ENCODE results near the gene ATP1A1. TPM values are rescaled to one million over a fixed set of nuclear protein-coding genes. Genes with fewer than 3 reads are reported as not detected.

Gene ATP1A1
- total and polyA plus RNA-seq, 2 donors, result 63.6 to 230 TPM

DNA sequence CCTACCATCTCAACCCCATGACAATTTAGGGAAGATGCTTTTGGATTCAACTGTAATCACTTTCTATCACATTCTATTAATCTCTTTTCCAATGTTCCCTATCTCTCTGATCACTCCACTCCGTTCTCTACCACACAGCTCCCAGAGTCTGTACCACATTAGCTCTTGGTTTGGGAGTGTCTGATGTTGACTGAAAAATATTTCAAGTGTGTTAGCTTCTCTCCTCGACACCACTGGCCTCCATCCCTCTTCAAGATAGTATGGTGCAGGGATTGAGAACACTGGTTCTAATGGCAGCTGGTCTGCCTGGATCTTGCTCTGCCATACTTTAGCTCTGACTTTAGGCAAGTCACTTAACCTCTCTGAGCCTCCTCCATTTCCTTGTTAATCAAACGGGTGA is 39.9 kb downstream of the ATP1A1 start:
- DNase-seq (ENCODE audit: extremely low spot score), result no peak
- WGBS, result 91% methylated on average over 3 of the region's 3 CpGs
- Histone ChIP-seq H3K4me1 (ENCODE audit: insufficient read depth) (no peaks in the 10 kb centered on the region), H3K4me3 (ENCODE audit: low read depth, low read length) (no peak overlapping the region), H3K27ac (ENCODE audit: low read depth) (no peak overlapping the region), H3K36me3 (ENCODE audit: insufficient read depth) (no peaks in the 10 kb centered on the region)

DNA sequence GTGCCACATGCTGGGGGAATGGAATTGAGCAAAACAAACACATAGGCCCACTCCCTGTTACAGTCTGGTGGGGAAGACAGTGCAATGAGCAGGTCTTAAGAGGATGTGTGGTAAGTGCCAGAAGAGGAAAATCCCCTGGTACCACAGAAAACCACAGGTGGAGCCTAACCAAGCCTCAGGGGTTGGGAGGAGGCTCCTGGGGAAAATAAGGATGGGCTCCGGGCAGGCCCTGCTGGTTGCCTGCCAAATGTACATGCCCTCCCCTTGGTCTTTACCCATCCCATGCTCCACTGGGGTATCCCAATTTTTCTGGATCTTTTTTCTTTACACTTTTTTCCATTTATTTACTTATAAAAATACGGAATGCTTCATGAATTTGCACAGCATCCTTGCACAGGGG is 40.4 kb downstream of the ATP1A1 start:
- Histone ChIP-seq H3K4me3 (ENCODE audit: low read depth, low read length) (no peak overlapping the region), H3K27ac (ENCODE audit: low read depth) (no peak overlapping the region), H3K36me3 (ENCODE audit: insufficient read depth) (no peaks in the 10 kb centered on the region), H3K4me1 (ENCODE audit: insufficient read depth) (no peaks in the 10 kb centered on the region)
- WGBS, result 85% methylated on average over 2 of the region's 2 CpGs
- no peak for DNase-seq (ENCODE audit: extremely low spot score)

DNA sequence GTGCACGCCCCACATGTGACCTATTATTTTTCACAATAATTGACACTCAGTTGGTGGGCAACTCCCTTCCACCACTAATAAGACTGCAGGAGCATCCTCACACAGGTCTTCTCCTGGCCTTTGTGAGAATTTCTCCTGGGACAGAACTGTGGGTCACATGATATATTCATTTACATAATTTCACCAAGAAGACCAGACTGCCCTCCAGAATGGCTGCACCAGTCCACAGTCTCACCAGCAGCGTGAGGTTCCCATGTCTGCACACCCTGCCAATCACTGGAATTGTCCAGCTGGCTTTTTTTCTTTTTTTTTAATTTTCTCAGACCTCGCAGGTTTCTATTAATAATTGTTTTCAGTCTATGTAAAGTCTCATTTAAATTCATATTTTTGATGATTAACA is 41.3 kb downstream of the ATP1A1 start:
- H3K36me3 ChIP-seq (ENCODE audit: insufficient read depth), result no peaks in the 10 kb centered on the region
- 96% methylated on average over 3 of the region's 3 CpGs for WGBS
- no peak overlapping the region for H3K27ac ChIP-seq (ENCODE audit: low read depth)
- DNase-seq (ENCODE audit: extremely low spot score), result no peak
- H3K4me3 ChIP-seq (ENCODE audit: low read depth, low read length), result no peak overlapping the region
- H3K4me1 ChIP-seq (ENCODE audit: insufficient read depth), result no peaks in the 10 kb centered on the region

DNA sequence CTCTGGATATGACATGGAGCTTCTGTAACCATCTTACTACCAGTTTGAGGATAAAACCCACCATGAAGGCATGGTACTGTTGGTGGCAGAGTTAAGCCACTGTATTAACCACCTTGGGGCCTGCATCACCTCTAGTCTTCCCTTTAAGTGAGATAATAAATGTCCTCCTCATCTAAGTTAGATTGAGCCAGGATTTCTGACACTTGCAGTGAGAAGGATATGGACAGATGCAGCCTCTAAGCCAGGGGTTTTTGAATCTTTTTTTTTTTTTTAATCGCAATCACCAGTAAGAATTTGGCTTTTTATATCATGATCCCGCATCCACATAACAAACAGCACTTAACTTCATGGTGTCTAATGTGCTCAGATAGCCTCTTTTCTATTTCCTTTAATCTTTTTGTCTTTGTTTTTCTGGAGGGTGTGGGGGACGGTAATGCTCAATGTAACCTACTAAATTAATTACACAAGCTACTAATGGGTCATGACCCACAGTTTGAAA is 42.2 kb downstream of the ATP1A1 start:
- WGBS, result 93% methylated on average over 3 of the region's 3 CpGs
- no peak overlapping the region for H3K4me3 ChIP-seq (ENCODE audit: low read depth, low read length)
- DNase-seq (ENCODE audit: extremely low spot score), result no peak
- no peak overlapping the region for H3K27ac ChIP-seq (ENCODE audit: low read depth)
- no peaks in the 10 kb centered on the region for H3K4me1 ChIP-seq (ENCODE audit: insufficient read depth)
- no peaks in the 10 kb centered on the region for H3K36me3 ChIP-seq (ENCODE audit: insufficient read depth)

DNA sequence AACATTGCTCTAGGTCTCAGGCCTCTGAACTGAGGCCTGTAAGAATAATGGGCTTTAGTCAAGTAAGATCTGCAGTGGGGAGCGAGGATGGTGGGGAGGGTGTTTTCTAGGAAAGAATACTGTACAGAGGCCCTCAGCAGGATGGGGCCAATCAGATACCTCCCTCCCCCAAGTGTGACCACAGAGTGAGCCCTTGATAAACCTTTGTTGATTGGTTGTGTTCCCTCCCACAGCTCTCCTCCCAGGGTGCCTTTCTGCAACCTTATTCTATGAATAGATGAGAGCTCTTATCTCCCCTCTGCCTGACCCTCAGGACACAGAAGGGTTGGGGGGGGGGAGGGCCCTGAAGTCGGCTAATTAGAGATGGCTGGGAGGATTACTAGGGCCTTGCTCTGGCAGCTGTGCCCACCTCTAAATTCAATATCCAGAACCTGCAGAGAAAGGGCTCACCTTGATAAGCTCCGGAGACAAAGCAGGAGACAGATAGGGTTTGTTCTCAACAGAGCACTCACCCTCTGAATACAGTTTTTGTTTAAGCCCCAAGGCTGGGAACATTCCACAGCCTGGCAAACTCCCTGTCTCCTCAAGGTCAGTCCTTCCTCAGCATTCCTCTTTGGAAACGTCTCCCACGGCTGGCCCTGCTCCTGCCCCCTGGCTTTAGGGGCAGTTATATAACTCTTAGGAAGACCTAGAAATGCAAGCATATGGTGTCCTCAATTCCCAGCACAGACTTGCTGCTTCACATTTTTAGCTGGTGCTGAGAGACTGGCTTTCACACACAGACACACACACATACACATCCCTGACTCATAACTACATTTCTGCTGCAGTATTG is 42.9 kb downstream of the ATP1A1 start:
- Histone ChIP-seq H3K4me1 (ENCODE audit: insufficient read depth) (no peaks in the 10 kb centered on the region), H3K36me3 (ENCODE audit: insufficient read depth) (no peaks in the 10 kb centered on the region), H3K4me3 (ENCODE audit: low read depth, low read length) (no peak overlapping the region), H3K27ac (ENCODE audit: low read depth) (no peak overlapping the region)
- WGBS, result 58% methylated on average over 5 of the region's 5 CpGs
- DNase-seq (ENCODE audit: extremely low spot score), result no peak

DNA sequence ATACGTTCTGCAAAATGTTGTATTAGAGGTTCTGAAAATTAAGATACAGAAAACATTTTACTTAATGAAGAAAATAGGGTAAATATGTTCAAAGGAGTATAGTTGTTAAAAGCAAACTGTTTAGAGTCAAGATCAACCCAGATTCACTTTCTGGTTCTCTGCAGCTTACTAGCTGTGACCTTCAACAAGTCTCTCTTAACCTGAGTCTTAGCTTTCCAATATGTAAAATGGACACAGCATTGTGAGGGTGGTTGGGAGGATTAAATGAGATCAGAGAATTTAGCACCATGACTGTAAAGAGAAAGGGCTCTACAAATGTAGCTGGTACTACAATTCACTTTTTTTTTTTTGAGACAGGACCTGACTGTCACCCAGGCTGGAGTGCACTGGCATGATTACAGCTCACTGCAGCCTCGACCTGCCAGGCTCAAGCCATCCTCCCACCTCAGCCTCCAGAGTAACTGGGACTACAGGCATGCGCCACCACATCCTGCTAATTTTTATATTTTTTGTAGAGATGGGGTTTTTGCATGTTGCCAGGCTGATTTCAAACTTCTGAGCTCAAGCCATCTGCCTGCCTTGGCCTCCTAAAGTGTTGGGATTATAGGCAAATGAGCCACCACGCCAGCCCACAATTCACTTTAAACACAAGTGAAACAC is 43.9 kb downstream of the ATP1A1 start:
- Histone ChIP-seq H3K4me3 (ENCODE audit: low read depth, low read length) (no peak overlapping the region), H3K36me3 (ENCODE audit: insufficient read depth) (no peaks in the 10 kb centered on the region), H3K27ac (ENCODE audit: low read depth) (no peak overlapping the region), H3K4me1 (ENCODE audit: insufficient read depth) (no peaks in the 10 kb centered on the region)
- WGBS, result 90% methylated on average over 4 of the region's 4 CpGs
- DNase-seq (ENCODE audit: extremely low spot score), result no peak

DNA sequence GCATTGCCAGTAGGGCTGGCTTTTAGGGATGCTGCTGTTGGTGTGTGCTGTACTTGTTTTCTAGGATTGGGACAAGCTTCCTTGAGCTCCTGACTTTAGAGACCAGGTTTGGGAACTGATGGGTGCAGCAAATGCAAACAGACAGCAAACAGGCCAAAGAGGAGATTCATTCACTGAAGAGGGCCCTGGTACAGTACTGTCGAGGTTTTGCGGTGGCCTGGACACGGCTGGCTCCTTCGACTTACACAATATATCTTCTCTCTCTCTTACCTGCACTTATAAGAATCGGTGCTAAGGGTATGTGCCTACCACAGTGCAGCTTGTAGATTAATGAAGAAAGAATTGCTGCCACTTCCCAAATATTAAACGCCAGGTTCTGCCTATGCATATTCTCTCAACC is 44.6 kb downstream of the ATP1A1 start:
- Histone ChIP-seq H3K27ac (ENCODE audit: low read depth) (no peak overlapping the region), H3K4me1 (ENCODE audit: insufficient read depth) (no peaks in the 10 kb centered on the region), H3K4me3 (ENCODE audit: low read depth, low read length) (peak overlapping the region; percentile 81), H3K36me3 (ENCODE audit: insufficient read depth) (no peaks in the 10 kb centered on the region)
- no peak for DNase-seq (ENCODE audit: extremely low spot score)
- WGBS, result 74% methylated on average over 6 of the region's 6 CpGs

DNA sequence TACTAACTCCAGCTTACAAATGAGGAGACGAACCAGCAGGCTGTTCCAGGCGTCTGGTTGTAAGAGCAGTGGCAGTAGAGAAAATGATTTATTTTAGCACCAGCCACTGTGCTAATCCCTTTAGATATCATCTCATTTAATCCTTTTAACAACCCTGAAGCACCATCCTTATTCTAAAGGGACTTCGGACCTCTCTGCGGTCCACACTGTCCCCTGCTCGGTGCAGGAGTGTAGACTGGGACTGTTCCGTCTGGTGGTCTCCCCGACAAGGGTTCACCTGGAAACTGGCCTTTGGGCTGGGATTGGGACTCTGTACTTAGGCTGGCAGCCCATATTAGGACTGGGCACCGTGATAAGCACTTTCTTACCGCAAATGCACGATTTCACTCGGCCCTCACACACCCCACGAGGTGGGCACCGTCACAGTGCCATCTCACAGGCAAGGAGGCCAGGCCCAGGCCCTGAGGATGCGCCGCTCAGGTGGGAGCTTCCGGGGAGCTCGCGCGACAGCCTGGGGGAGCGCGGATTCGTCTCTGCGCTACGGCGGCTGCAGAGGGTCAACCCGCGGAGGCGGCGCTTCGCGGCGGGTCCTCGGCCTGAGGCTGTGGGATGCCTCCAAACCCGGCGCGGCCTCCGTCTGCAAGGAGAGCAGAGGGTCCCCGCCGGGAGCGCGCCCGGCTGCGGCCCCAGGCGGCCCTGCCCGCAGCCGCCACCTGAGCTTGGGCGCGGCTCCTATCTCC is 45.2 kb downstream of the ATP1A1 start:
- Histone ChIP-seq H3K27ac (ENCODE audit: low read depth) (no peak overlapping the region), H3K4me1 (ENCODE audit: insufficient read depth) (no peaks in the 10 kb centered on the region), H3K4me3 (ENCODE audit: low read depth, low read length) (peak overlapping the region; percentile 81), H3K36me3 (ENCODE audit: insufficient read depth) (no peaks in the 10 kb centered on the region)
- peak; percentile 21 for DNase-seq (ENCODE audit: extremely low spot score)
- 1% methylated on average over 48 of the region's 48 CpGs for WGBS

DNA sequence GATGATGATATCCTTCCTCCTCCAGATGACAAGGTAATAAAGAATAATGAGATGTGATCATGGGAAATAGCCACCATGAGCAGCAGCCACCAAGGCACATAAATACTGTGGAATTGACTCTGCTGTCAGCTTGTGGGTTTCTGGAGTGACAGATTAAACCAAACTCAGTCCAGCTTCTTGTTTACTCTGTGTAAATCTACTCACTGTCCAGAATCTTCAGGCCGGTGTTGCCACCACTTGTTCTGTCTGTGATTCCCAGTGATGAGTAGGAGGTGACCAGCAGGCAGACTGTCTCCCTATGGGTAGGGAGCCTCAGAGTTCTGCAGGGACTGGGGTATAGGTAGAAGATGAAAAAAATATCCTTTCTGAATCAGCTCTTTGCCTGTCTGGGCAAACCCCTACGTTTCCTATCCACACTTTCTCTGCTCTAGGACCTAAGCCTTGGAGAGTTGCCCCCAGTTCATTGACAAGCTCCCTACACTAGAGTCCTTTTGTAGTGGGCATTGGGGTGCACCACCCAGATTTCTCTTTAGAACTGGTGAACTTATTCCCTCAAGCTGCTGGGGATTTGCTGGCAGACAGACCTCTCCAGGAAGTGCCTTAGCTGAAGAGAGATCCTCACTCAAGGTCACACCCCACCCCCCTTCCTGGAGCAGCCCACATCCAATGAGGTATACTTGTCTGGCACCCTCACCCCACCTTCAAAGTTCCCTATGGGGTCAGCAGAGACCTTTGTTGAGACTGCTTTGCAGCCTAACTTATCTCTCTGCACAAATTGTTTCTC is 47.6 kb downstream of the ATP1A1 start:
- Histone ChIP-seq H3K27ac (ENCODE audit: low read depth) (no peak overlapping the region), H3K4me3 (ENCODE audit: low read depth, low read length) (no peak overlapping the region), H3K36me3 (ENCODE audit: insufficient read depth) (no peaks in the 10 kb centered on the region), H3K4me1 (ENCODE audit: insufficient read depth) (no peaks in the 10 kb centered on the region)
- no peak for DNase-seq (ENCODE audit: extremely low spot score)
- 50% methylated on average over 2 of the region's 2 CpGs for WGBS

DNA sequence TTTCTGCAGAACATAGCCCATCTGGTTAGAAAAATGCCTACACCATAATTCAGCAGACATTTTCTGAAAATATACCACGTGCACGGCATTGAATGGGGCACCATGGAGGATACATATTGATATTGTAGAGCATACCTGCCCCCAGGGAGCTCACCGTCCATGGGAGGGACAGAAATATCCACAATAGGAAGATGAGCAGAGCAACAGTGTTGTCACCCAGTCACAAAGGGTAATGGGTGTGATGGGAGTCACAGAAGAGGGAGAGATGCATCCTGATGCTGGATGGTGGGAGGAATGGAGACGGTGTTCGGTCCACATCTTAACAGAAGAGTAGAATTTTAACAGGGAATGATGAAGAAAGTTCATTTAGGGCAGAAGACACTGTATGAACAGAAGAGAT is 51.4 kb downstream of the ATP1A1 start:
- 84% methylated on average over 5 of the region's 5 CpGs for WGBS
- Histone ChIP-seq H3K27ac (ENCODE audit: low read depth) (no peak overlapping the region), H3K4me1 (ENCODE audit: insufficient read depth) (no peaks in the 10 kb centered on the region), H3K4me3 (ENCODE audit: low read depth, low read length) (no peak overlapping the region), H3K36me3 (ENCODE audit: insufficient read depth) (no peaks in the 10 kb centered on the region)
- no peak for DNase-seq (ENCODE audit: extremely low spot score)

DNA sequence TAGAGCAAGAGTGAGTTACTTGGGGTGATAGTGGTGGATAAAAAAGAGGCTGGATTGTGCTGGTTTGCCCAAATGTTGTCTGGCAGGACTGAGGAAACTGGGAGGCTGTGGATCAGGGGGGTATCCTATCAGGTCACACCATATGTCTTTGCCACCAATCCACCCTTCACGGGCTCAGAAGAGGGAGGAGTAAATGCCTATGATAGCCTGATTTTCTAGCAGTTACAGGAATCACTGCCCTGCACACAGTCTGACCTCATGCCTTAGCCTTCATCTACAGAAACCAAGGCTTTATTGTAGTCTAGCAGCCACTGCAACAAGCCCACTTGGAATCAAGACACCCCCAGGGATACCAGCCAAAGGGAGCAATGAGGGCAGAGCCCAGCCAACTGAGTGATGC is 51.8 kb downstream of the ATP1A1 start:
- no peak for DNase-seq (ENCODE audit: extremely low spot score)
- Histone ChIP-seq H3K4me3 (ENCODE audit: low read depth, low read length) (no peak overlapping the region), H3K27ac (ENCODE audit: low read depth) (no peak overlapping the region), H3K36me3 (ENCODE audit: insufficient read depth) (no peaks in the 10 kb centered on the region), H3K4me1 (ENCODE audit: insufficient read depth) (no peaks in the 10 kb centered on the region)
- 67% methylated on average over 1 of the region's 1 CpG for WGBS

DNA sequence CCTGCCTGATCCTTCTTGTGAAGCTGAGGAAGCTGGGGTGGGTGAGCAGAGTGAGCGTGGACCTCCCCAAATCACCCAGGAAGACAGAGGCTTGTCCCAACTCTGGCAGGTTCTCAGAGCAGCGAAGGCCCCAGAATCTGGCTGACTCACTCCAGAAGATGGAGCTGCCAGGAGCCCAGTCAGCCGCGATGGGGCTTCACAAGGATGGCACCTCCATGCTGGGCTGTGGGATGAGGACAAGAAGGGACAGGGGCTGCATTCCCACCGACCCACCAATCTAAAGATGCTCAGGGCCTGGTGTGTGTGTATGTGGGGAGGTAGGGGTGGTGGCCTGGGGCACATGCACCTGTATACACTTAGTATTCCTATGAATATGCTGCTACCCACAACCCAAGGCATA is 52.9 kb downstream of the ATP1A1 start:
- 81% methylated on average over 5 of the region's 5 CpGs for WGBS
- Histone ChIP-seq H3K27ac (ENCODE audit: low read depth) (no peak overlapping the region), H3K4me1 (ENCODE audit: insufficient read depth) (no peaks in the 10 kb centered on the region), H3K4me3 (ENCODE audit: low read depth, low read length) (no peak overlapping the region), H3K36me3 (ENCODE audit: insufficient read depth) (no peaks in the 10 kb centered on the region)
- no peak for DNase-seq (ENCODE audit: extremely low spot score)

DNA sequence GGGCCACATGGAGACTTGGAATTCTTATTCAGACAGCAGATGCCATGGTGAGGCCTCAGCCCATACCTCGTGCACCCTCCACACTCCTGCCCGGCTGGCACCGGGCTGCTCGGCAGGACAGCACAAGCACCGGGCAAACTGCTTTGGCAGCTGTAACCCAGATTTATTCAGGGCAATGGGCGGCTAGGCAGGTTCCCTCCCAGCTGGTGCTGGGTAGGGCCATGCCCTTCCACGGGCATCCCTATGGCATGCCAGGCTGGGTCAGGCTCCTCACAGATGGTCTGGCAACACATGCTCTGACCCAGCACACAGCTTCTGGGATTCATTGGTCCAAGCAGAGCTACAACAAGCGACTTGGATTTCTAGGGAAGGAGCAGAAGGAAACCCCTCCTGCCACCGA is 53.4 kb downstream of the ATP1A1 start:
- no peaks in the 10 kb centered on the region for H3K36me3 ChIP-seq (ENCODE audit: insufficient read depth)
- H3K4me1 ChIP-seq (ENCODE audit: insufficient read depth), result no peaks in the 10 kb centered on the region
- WGBS, result 84% methylated on average over 9 of the region's 9 CpGs
- no peak overlapping the region for H3K4me3 ChIP-seq (ENCODE audit: low read depth, low read length)
- no peak for DNase-seq (ENCODE audit: extremely low spot score)
- no peak overlapping the region for H3K27ac ChIP-seq (ENCODE audit: low read depth)
